Tibial nerve (tissue), 4 donors: Measurements from ENCODE around the gene ERBB4. TPM values are rescaled to one million over a fixed set of nuclear protein-coding genes. Genes with fewer than 3 reads are reported as not detected.
"Not testable (repeated sequence)": the region's sequence is repeated elsewhere in the genome, so short reads cannot be mapped to it uniquely, and the experiment has no call there.

Source experiments
- DNase-seq, 2 donors: peaks; one replicate each; pipeline ENCODE4 v3.0.0-alpha.2; 2019; ENCODE audit warnings: low spot score in 2 of 2
- H3K27ac ChIP-seq, 4 donors: fragments of 200-600 bp; sonication (generic) in 3 of 4; one replicate each; pipeline ENCODE4 v1.5.1; 2017 to 2019; ENCODE audit warnings: mild to moderate bottlenecking in 1 of 4
- H3K27me3 ChIP-seq, 2 donors: fragments of 200-600 bp; sonication (generic) in 1 of 2; one replicate each; pipeline versions ENCODE4 v1.5.1 to v1.6.0; 2017 to 2019
- H3K36me3 ChIP-seq, 3 donors: fragments of 200-600 bp; sonication (generic); one replicate each; pipeline ENCODE4 v1.5.1; 2018 to 2019
- H3K4me1 ChIP-seq, 4 donors: fragments of 200-600 bp; sonication (generic) in 3 of 4; one replicate each; pipeline ENCODE4 v1.5.1; 2017 to 2019
- H3K4me3 ChIP-seq, 4 donors: fragments of 200-600 bp; sonication (generic) in 3 of 4; one replicate each; pipeline ENCODE4 v1.5.1; 2017 to 2019; ENCODE audit warnings: mild to moderate bottlenecking in 1 of 4, moderate library complexity in 1 of 4
- H3K9me3 ChIP-seq, 4 donors: fragments of 200-600 bp; sonication (generic) in 3 of 4; one replicate each; pipeline ENCODE4 v1.5.1; 2017 to 2019
- EP300 ChIP-seq, 2 donors: sonication (generic); formaldehyde crosslinking; IDR thresholded peaks; one replicate each; pipeline ENCODE4 v1.6.1; 2017; ENCODE audit warnings: antibody characterized with exemption in 2 of 2, mild to moderate bottlenecking in 1 of 2
- POLR2A ChIP-seq, 2 donors: fragments of 450-650 bp; IDR thresholded peaks; one replicate each; pipeline ENCODE4 v1.6.1; 2017; ENCODE audit warnings: antibody characterized with exemption in 2 of 2, mild to moderate bottlenecking in 2 of 2, moderate library complexity in 2 of 2
- WGBS, 2 donors: methylation state at CpG; one replicate each; pipeline ENCODE4 v1.1.5; 2018; 5-methylcytosine and 5-hydroxymethylcytosine counted together
- total RNA-seq, 4 donors: library from RNA; depleted of rRNA; stranded (reverse); fragments of >200 nt; gene quantifications; one replicate each; pipeline ENCODE4 v1.1.0, GENCODE V29; 2016
- TF ChIP-seq, protein P1 (sequence below), 5 experiments: fragments of 200-600 bp in 3 of 5; fragments of 450-650 bp in 2 of 5; sonication (generic) in 3 of 5; IDR thresholded peaks; one replicate each; pipeline ENCODE4 v1.5.1; 2016 to 2019; ENCODE audit warnings: antibody characterized with exemption in 5 of 5, mild to moderate bottlenecking in 3 of 5, moderate library complexity in 2 of 5

Gene ERBB4
- total RNA-seq, 4 donors from 2014 or later: 2.4 to 3.3 (median 2.9) TPM

DNA sequence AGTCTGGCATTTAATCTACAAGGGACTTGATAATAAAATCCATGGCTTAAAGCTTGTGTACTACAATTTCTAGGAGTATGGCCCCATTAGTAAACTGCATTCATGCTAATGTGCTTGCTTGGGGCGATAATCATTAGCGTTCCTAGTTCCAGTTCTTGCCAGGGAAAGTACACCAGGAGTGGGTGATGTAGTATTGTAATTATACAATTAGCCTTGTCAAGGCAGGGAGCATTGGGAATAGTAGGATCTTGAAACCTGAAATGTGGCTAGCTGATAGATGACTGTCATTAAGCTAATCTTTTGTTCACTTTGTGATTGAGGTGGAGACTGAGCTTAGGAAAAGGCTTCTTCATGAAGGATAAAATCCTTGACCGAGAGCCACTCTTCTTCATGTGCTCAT lies 993.0 kb downstream of the ERBB4 start:
- TF ChIP-seq EP300 (IDR thresholded peaks at IDR 0.05): no peak
- TF ChIP-seq, protein P1, sequence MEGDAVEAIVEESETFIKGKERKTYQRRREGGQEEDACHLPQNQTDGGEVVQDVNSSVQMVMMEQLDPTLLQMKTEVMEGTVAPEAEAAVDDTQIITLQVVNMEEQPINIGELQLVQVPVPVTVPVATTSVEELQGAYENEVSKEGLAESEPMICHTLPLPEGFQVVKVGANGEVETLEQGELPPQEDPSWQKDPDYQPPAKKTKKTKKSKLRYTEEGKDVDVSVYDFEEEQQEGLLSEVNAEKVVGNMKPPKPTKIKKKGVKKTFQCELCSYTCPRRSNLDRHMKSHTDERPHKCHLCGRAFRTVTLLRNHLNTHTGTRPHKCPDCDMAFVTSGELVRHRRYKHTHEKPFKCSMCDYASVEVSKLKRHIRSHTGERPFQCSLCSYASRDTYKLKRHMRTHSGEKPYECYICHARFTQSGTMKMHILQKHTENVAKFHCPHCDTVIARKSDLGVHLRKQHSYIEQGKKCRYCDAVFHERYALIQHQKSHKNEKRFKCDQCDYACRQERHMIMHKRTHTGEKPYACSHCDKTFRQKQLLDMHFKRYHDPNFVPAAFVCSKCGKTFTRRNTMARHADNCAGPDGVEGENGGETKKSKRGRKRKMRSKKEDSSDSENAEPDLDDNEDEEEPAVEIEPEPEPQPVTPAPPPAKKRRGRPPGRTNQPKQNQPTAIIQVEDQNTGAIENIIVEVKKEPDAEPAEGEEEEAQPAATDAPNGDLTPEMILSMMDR (IDR thresholded peaks at IDR 0.05): no peak
- TF ChIP-seq POLR2A (IDR thresholded peaks at IDR 0.05): no peak
- H3K36me3 ChIP-seq: no peaks in the 10 kb centered on the region
- no peaks in the 10 kb centered on the region for H3K4me1 ChIP-seq
- H3K27ac ChIP-seq: no peak overlapping the region
- no peaks in the 10 kb centered on the region for H3K9me3 ChIP-seq
- no peak for DNase-seq
- H3K4me3 ChIP-seq: no peak overlapping the region
- 96 to 97% methylated on average over 3 of the region's 3 CpGs for WGBS, 2 donors
- no peaks in the 10 kb centered on the region for H3K27me3 ChIP-seq

DNA sequence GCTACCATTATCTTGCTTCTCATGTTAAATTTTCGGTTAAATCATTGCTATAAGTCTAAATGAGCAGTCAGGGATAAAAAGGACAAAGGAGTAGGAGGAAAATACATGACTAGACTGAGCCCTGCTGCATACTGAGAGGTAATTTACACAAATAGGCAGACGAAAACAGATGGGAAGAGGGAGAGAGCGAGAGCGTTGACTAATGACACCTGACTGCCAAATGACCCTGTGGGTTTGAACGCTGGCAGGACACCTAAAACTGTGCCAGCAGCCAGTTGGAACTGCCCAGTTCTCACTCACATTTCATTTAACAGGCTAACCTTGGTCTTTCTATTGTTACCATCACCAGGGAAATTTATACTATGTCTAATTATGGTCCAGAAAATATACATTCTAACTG lies 1004.0 kb downstream of the ERBB4 start:
- DNase-seq: no peak
- TF ChIP-seq, protein P1 (IDR thresholded peaks at IDR 0.05): no peak
- Histone ChIP-seq H3K27ac (no peak overlapping the region), H3K4me1 (no peaks in the 10 kb centered on the region), H3K4me3 (no peak overlapping the region), H3K36me3 (no peaks in the 10 kb centered on the region), H3K27me3 (no peaks in the 10 kb centered on the region), H3K9me3 (peaks cover 0 to 6% (median 2%) of the 10 kb centered on the region in 4 donors)
- 51 to 52% methylated on average over 5 of the region's 5 CpGs for WGBS, 2 donors

DNA sequence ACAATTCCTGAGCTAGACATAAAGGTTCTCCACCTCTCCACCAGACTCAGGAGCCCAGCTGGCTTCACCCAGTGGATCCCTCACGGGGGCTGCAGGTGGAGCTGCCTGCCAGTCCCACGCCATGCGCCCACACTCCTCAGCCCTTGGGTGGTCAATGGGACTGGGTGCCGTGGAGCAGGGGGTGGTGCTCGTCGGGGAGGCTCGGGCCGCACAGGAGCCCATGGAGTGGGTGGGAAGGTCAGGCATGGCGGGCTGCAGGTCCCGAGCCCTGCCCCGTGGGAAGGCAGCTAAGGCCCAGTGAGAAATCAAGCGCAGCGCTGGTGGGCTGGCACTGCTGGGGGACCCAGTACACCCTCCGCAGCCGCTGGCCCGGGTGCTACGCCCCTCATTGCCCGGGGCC lies 1014.4 kb downstream of the ERBB4 start:
- H3K4me3 ChIP-seq, H3K27me3 ChIP-seq, H3K9me3 ChIP-seq, H3K4me1 ChIP-seq, H3K27ac ChIP-seq, DNase-seq, H3K36me3 ChIP-seq: not testable (repeated sequence)
- WGBS, 2 donors: 91 to 93% methylated on average over 8 to 13 of the region's 18 CpGs

DNA sequence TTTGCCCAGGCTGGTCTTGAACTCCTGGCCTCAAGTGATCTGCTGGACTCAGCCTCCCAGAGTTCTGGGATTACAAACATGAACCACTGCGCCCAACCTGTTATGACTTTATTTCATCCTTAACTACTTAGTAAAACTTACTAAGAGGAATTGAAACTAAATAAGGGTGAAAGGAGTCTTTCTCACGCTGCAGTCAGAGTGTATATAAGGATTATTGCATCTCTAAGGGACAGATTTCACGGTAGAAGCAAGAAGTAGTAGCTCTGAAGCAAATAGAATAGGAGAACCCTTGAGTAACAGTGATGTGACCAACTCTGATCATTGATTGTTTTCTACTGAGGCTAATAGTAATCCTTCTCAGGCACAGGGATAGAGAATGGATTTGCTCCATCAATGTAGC lies 1022.1 kb downstream of the ERBB4 start:
- no peaks in the 10 kb centered on the region for H3K4me1 ChIP-seq
- H3K27ac ChIP-seq: no peak overlapping the region
- H3K4me3 ChIP-seq: no peak overlapping the region
- no peaks in the 10 kb centered on the region for H3K27me3 ChIP-seq
- TF ChIP-seq POLR2A (IDR thresholded peaks at IDR 0.05): no peak
- TF ChIP-seq, protein P1 (IDR thresholded peaks at IDR 0.05): no peak
- no peak for TF ChIP-seq EP300 (IDR thresholded peaks at IDR 0.05)
- no peaks in the 10 kb centered on the region for H3K36me3 ChIP-seq
- DNase-seq: no peak
- no peaks in the 10 kb centered on the region for H3K9me3 ChIP-seq
- 91 to 92% methylated on average over 3 of the region's 3 CpGs for WGBS, 2 donors

DNA sequence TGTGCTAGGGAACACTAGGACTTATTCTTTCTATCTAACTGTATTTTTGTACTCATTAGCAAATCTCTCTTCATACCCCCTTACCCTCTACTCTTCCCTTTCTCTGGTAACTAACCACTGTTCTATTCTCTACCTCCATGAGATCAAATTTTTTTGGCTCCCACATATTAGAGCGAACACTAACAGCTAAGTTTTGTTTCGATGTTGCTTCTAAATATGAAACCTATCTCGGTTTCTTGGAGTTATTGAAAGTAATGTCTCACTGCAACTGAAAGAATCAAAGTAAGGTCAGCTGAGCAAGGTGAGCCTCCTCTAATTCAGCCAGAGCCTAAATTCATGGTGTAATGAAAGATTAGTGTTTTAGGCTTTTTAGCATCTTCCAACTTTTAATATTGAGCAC lies 1024.6 kb downstream of the ERBB4 start:
- no peaks in the 10 kb centered on the region for H3K9me3 ChIP-seq
- WGBS, 2 donors: 91 to 96% methylated on average over 3 of the region's 3 CpGs
- no peak overlapping the region for H3K27ac ChIP-seq
- H3K27me3 ChIP-seq: no peaks in the 10 kb centered on the region
- no peak overlapping the region for H3K4me3 ChIP-seq
- no peak for DNase-seq
- TF ChIP-seq, protein P1 (IDR thresholded peaks at IDR 0.05): no peak
- no peak for TF ChIP-seq EP300 (IDR thresholded peaks at IDR 0.05)
- TF ChIP-seq POLR2A (IDR thresholded peaks at IDR 0.05): no peak
- H3K4me1 ChIP-seq: no peaks in the 10 kb centered on the region
- no peaks in the 10 kb centered on the region for H3K36me3 ChIP-seq

DNA sequence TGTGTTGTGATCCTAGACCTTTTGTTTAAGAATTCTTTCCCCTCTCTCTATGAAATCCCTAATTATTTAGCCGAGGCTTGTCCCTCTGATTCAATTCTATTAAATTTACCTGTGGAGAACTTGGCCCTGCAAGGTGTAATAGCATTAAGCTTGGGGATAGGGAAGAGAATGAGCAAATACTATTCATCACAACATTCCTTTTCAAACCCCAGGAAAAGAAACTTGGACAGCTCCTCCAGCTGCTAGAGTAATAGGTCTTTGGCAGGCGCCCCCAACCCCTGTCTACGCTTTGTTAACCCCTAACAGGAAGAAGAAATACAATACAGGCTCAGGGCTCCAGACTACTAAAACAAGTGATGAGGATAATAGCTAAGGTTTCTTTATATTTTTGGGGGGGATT lies 1025.2 kb downstream of the ERBB4 start:
- H3K4me3 ChIP-seq: no peak overlapping the region
- TF ChIP-seq, protein P1 (IDR thresholded peaks at IDR 0.05): no peak
- no peak for TF ChIP-seq EP300 (IDR thresholded peaks at IDR 0.05)
- no peak for TF ChIP-seq POLR2A (IDR thresholded peaks at IDR 0.05)
- no peak overlapping the region for H3K27ac ChIP-seq
- H3K9me3 ChIP-seq: no peaks in the 10 kb centered on the region
- WGBS, 2 donors: 58 to 64% methylated on average over 3 of the region's 3 CpGs
- no peaks in the 10 kb centered on the region for H3K27me3 ChIP-seq
- no peaks in the 10 kb centered on the region for H3K36me3 ChIP-seq
- no peaks in the 10 kb centered on the region for H3K4me1 ChIP-seq
- no peak for DNase-seq
